NCI-H2081 treated with DMSO at 0.1 percent for 48 hours (cell line): ENCODE data around the gene OPA1.

ENCODE experiments used
- DNase-seq: peaks from one replicate; lab custom pipeline; 2025; lab: John Stamatoyannopoulos, UW

The OPA1 gene

DNA sequence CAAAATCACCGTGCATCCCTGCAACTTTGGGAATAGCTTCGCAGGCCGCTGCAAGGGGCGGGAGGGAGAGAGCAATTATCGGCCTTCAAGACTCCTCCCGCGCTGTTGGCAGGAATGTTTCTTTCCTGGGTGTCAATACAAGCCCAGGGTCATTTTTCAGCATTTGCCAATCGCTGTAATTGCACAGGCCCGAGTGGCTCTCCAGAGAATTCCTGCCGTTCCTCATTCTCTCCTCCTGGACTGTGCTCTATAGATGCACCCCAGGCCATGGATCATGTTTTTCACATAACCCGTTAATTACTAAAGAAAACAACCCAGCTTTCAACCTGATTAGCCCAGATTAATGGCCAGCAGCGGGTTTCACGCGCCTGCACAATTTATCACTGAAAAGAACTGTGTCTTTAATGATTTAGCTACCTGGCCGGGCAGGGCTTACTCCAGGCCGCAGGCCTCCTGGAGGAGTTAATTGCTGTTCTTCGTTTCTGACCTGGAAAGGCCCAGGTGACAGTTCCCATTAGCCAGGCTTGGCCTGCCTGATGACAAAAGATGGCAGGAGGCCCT is 144.3 kb downstream of the OPA1 start:
- DNase-seq = peak; percentile 23

DNA sequence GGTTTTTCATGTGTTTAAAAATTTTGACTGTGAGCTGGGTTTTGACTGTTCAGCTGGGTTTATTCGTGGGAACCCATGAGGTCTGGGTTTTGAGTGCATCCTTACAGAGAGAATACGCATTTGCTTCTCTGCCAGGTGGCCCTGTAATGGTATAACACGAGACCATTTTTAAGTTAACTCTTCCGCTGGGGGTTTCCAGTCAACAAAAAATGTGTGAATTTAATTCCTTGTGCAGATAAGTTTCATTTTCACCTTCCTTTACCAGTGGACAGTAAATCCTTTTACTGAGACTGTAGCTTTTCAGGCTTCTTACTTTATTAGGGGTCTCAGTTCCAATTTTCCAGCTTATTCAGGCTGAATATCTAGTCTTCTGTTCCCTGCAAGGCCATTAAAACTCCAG is 149.6 kb downstream of the OPA1 start:
- DNase-seq = no peak

DNA sequence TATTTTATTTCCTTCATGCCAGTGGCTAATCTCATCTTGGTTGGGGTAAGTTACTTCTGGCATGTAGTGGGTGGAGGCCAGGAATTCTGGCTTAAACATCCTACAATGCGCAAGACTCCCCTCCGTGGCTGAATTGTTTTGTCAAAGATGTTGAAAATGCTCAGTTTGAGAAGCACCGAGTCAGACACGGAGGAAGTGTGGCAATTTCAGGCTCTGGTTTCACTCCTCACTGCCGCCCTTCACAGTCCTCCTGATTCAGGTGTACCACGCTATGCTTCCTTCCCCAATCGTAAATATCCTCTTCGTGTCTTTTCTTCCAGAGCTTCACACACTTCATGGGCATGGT is 150.7 kb downstream of the OPA1 start:
- DNase-seq = peak; percentile 81

DNA sequence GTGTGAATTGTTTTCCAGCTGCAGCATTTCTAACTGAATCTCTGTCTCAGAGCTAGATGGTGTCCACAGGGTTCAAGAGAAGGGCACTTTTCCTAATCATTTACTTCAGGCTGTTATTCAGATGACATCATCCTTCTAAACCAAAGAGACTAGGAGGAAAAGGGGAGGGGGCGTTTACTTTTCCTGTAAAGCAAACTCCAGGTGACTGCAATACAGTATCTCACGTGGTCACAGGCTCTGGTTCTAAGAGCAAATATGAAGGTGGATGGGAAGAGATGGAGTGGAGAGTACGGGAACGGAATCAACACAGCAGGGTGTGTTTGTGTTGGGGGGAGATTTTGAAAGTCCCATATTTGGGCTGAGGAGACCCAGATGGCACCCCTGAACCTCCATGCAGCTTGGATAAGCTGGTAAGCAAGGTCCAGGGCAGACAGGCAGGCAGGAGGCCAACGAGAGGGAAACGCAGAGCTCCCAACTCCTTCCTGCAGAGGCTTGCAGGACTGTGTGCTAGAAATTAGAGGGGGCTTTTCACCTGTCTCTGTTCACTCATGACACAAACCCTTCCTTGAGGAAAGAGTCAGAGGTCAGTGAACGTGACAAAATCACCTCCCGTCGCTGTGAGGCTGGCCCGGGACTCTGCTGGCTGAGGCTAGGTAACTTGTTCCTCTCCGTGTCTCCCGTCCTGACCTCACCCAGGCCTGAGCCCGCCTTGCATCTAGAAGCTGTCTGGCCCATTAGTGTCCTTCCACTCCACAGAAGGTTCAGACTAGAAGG is 151.2 kb downstream of the OPA1 start:
- peak; percentile 99 for DNase-seq

DNA sequence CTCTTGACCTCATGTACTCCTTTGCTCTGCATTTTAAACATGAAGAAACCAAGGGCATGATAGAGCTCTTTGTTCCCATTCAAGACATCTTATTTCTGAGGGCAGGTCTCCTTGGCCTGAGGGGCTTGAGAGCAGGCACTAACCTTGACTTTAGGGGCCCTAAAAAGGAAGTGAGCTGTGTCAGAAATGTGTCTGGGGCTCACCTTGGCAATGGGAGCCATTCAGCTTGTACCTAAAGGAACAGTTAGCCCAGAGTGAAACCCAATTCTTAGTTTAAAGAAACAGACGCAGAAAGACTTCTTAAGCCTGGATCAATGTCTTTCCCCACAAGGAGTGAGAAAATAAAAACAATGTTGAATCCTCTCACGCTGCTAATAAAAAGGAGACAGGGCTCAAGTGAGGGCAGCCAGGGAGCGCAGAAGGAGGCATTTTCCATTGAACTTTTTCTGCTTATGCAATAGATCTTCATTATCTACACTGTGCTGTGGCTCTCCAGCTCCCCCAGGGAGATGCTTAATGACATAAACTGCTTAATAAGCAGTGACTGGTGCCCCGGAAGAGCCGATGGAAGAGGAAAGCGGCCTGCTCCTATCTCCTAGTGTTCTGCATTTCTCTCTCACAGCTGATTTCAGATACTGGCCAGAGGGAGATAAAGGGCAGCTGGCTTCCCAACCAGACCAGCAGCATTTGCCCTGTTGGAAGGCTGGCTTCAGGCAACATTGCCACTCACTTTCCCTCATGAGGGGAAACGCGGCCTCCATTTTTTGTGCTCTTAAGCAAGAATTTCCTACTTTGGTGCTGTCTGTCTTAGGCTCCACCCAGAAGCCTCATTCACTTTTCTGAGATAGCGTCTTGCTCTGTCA is 152.0 kb downstream of the OPA1 start:
- DNase-seq = peak; percentile 15

DNA sequence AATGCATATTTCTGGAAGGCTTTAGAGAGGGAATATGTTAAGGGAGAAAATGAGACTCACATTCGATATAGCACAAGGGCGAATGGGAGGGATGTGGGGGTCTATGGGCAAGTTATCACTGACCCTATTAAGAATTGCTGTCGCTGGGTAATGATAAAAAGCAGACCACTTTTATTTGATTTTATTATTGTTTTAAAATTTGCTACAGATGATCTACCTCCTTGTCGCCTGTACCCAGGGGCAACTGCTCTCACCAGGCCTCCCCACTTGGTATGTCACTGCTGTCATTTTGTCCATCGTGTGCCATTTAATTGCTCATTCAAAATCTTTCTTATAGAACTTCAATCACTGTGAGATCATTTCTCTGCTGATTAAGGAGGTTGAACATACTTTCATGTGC is 153.8 kb downstream of the OPA1 start:
- no peak for DNase-seq
